ENCODE data around the gene ERFE.
A peak's percentile ranks its signal among the peaks of the same experiment; 100 is the strongest.

ERFE gene

DNA sequence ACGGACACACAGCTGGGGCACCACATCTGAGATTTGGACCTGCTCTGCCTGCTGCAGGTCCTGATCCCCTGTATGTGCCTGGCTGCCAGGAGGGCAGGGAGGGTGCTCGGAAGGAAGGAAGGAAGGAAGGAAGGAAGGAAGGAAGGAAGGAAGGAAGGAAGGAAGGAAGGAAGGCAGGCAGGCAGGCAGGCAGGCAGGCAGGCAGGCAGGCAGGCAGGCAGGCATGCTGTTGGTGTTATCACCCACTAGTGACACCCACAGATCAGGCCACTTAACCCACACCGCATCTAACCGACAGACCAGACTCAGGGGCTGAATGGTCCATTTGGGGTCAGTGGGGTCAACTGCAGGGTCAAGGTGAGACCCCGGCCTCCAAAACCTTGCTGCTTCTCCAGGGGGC is 14.5 kb upstream of the ERFE start:
- TF ChIP-seq TEAD4 (IDR thresholded peaks at IDR 0.05): no peak
- TF ChIP-seq RAD21 (IDR thresholded peaks at IDR 0.05; ENCODE audit: low read depth): no peak
- TF ChIP-seq EP300 (IDR thresholded peaks at IDR 0.05; ENCODE audit: borderline replicate concordance): no peak
- TF ChIP-seq TAF1 (IDR thresholded peaks at IDR 0.05; ENCODE audit: low read depth): no peak
- TF ChIP-seq YY1 (IDR thresholded peaks at IDR 0.05; ENCODE audit: low read depth): no peak
- TF ChIP-seq, protein P1, sequence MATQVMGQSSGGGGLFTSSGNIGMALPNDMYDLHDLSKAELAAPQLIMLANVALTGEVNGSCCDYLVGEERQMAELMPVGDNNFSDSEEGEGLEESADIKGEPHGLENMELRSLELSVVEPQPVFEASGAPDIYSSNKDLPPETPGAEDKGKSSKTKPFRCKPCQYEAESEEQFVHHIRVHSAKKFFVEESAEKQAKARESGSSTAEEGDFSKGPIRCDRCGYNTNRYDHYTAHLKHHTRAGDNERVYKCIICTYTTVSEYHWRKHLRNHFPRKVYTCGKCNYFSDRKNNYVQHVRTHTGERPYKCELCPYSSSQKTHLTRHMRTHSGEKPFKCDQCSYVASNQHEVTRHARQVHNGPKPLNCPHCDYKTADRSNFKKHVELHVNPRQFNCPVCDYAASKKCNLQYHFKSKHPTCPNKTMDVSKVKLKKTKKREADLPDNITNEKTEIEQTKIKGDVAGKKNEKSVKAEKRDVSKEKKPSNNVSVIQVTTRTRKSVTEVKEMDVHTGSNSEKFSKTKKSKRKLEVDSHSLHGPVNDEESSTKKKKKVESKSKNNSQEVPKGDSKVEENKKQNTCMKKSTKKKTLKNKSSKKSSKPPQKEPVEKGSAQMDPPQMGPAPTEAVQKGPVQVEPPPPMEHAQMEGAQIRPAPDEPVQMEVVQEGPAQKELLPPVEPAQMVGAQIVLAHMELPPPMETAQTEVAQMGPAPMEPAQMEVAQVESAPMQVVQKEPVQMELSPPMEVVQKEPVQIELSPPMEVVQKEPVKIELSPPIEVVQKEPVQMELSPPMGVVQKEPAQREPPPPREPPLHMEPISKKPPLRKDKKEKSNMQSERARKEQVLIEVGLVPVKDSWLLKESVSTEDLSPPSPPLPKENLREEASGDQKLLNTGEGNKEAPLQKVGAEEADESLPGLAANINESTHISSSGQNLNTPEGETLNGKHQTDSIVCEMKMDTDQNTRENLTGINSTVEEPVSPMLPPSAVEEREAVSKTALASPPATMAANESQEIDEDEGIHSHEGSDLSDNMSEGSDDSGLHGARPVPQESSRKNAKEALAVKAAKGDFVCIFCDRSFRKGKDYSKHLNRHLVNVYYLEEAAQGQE (IDR thresholded peaks at IDR 0.05; ENCODE audit: low read depth): no peak
- TF ChIP-seq, protein P2, sequence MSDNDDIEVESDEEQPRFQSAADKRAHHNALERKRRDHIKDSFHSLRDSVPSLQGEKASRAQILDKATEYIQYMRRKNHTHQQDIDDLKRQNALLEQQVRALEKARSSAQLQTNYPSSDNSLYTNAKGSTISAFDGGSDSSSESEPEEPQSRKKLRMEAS (IDR thresholded peaks at IDR 0.05): no peak
- TF ChIP-seq FOXM1 (IDR thresholded peaks at IDR 0.05; ENCODE audit: borderline replicate concordance, low read depth): no peak
- TF ChIP-seq, protein P3, sequence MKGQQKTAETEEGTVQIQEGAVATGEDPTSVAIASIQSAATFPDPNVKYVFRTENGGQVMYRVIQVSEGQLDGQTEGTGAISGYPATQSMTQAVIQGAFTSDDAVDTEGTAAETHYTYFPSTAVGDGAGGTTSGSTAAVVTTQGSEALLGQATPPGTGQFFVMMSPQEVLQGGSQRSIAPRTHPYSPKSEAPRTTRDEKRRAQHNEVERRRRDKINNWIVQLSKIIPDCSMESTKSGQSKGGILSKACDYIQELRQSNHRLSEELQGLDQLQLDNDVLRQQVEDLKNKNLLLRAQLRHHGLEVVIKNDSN (IDR thresholded peaks at IDR 0.05): no peak
- TF ChIP-seq ZBTB7A (IDR thresholded peaks at IDR 0.05; ENCODE audit: low read depth): no peak
- no peak for TF ChIP-seq EGR1 (IDR thresholded peaks at IDR 0.05)
- no peak for TF ChIP-seq CREB1 (IDR thresholded peaks at IDR 0.05; ENCODE audit: low read depth)
- TF ChIP-seq CEBPB (IDR thresholded peaks at IDR 0.05): no peak
- TF ChIP-seq NFIC (IDR thresholded peaks at IDR 0.05): no peak
- TF ChIP-seq TCF12 (IDR thresholded peaks at IDR 0.05; ENCODE audit: low read depth): no peak

DNA sequence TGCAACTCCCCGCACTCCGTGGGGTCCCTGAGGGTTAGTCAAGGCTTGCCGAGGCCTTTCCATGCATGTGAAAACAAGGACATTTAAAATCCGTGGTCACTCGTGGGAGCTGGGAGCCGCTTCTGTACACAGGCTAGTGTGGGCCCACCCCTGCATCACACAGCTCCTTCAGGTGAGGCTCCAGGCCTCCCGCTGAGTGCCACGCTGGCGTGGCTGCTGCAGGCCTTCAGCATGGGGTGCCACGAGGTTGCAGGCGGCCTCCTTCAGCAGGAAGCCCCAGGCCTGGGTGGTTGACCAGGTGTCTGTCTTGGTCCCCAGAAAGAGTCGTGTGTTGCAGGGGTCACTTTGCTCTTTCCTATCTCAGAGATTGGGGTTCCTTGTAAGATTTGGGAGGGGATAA is 13.7 kb upstream of the ERFE start:
- no peak for TF ChIP-seq YY1 (IDR thresholded peaks at IDR 0.05; ENCODE audit: low read depth)
- TF ChIP-seq CEBPB (IDR thresholded peaks at IDR 0.05): no peak
- TF ChIP-seq CREB1 (IDR thresholded peaks at IDR 0.05; ENCODE audit: low read depth): no peak
- TF ChIP-seq ZBTB7A (IDR thresholded peaks at IDR 0.05; ENCODE audit: low read depth): no peak
- TF ChIP-seq TEAD4 (IDR thresholded peaks at IDR 0.05): no peak
- TF ChIP-seq TCF12 (IDR thresholded peaks at IDR 0.05; ENCODE audit: low read depth): no peak
- TF ChIP-seq TAF1 (IDR thresholded peaks at IDR 0.05; ENCODE audit: low read depth): no peak

DNA sequence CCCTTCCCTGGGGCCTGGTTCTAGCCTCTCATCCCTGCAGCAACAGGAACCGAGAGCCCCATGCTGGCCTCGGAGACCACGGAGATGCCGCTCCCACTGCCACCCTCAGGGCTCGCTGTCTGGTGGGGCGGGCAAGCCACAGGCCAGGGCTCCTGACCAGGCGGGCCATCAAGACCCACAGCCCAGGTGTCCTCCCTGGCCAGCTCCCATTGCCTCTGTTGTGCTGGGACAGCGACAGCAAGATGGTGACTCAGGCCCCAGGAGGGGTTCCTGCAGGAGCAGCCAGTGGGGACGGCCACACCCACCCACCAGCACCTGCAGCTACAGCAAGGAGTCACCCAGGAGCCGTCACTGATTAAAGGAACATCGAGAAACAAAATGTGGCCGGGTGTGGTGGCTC is 12.9 kb upstream of the ERFE start:
- TF ChIP-seq NFIC (IDR thresholded peaks at IDR 0.05) (no peak), RAD21 (IDR thresholded peaks at IDR 0.05; ENCODE audit: low read depth) (no peak), TCF12 (IDR thresholded peaks at IDR 0.05; ENCODE audit: low read depth) (no peak), FOXM1 (IDR thresholded peaks at IDR 0.05; ENCODE audit: borderline replicate concordance, low read depth) (no peak), YY1 (IDR thresholded peaks at IDR 0.05; ENCODE audit: low read depth) (no peak), TAF1 (IDR thresholded peaks at IDR 0.05; ENCODE audit: low read depth) (no peak), CEBPB (IDR thresholded peaks at IDR 0.05) (no peak), EP300 (IDR thresholded peaks at IDR 0.05; ENCODE audit: borderline replicate concordance) (no peak), CREB1 (IDR thresholded peaks at IDR 0.05; ENCODE audit: low read depth) (no peak), TEAD4 (IDR thresholded peaks at IDR 0.05) (no peak), EGR1 (IDR thresholded peaks at IDR 0.05) (no peak), ZBTB7A (IDR thresholded peaks at IDR 0.05; ENCODE audit: low read depth) (no peak)
- TF ChIP-seq, protein P2 (IDR thresholded peaks at IDR 0.05): no peak
- TF ChIP-seq, protein P1 (IDR thresholded peaks at IDR 0.05; ENCODE audit: low read depth): no peak
- TF ChIP-seq, protein P3 (IDR thresholded peaks at IDR 0.05): no peak

DNA sequence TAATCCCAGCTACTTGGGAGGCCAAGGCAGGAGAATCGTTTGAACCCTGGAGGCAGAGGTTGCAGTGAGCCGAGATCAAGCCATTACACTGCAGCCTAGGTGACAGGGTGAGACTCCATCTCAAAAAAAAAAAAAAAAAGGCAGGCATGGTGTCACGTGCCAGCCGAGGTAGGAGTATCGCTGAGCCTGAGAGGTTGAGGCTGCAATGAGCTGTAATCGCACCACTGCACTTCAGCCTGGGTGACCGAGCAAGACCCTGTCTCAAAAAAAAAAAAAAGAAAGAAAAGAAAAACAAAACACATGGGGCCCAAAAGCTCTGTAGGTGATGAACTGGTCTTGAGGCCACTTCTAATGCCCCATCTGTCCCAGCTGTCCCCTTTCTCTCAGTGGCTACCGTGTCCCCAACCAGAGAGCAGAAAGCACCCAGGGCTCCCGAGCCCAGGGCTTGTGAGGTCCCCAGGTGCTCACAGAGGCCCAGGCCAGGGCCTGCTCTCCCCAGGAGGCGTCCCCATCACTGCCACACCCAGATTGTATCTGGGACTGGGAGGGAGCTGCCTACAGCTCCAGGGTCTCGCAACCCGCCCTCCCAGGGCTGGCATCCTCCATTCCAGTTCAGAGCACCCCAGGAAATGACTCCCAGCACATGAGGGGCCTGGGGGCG is 11.8 kb upstream of the ERFE start:
- no peak for TF ChIP-seq CREB1 (IDR thresholded peaks at IDR 0.05; ENCODE audit: low read depth)
- TF ChIP-seq, protein P3 (IDR thresholded peaks at IDR 0.05): peak; percentile 79

DNA sequence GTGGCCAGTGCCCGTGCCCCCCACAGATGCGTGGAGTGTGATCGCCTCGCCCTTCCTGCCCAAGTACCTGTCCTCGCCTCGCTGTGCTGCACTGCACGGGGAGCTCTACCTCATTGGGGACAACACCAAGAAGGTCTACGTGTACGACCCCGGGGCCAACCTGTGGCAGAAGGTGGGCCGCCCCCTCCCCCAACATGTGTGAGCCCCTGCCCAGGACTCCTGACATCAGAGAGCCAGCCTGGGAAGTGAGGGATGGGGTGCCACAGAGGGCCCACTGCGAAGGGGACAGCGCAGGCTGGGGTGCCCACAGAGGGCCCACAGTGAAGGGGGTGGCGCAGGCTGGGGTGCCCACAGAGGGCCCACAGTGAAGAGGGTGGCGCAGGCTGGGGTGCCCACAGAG is 9.8 kb upstream of the ERFE start:
- TF ChIP-seq EGR1 (IDR thresholded peaks at IDR 0.05): no peak
- TF ChIP-seq, protein P2 (IDR thresholded peaks at IDR 0.05): no peak
- TF ChIP-seq ZBTB7A (IDR thresholded peaks at IDR 0.05; ENCODE audit: low read depth): no peak
- no peak for TF ChIP-seq CEBPB (IDR thresholded peaks at IDR 0.05)
- TF ChIP-seq CREB1 (IDR thresholded peaks at IDR 0.05; ENCODE audit: low read depth): no peak
- no peak for TF ChIP-seq TAF1 (IDR thresholded peaks at IDR 0.05; ENCODE audit: low read depth)
- TF ChIP-seq, protein P3 (IDR thresholded peaks at IDR 0.05): no peak
- no peak for TF ChIP-seq FOXM1 (IDR thresholded peaks at IDR 0.05; ENCODE audit: borderline replicate concordance, low read depth)
